ENCODE measurements around the gene CLASRP. TPM values are rescaled to one million over a fixed set of nuclear protein-coding genes. Genes with fewer than 3 reads are reported as not detected.

CLASRP gene
- total and polyA plus RNA-seq, 9 of the 15 experiments (the other 6 are each of a cell fraction or from before 2014, with no cell fraction given), result 0.94 to 86.3 (median 44.0) TPM

GRCh38 chr19:45003485-45003884 lies 35.4 kb upstream of the CLASRP start:
- intact Hi-C loops (cut with micrococcal nuclease), result no loop called here
- no peak for DNase-seq (ENCODE audit: extremely low read depth in 1 of 4, low spot score in 3 of 4)
- TF ChIP-seq CCNT2 (IDR thresholded peaks at IDR 0.05; ENCODE audit: borderline replicate concordance, extremely low read depth, insufficient read length, low read depth, low read length) (no peak), CEBPB (tag; IDR thresholded peaks at IDR 0.05) (no peak), BRF1 (IDR thresholded peaks at IDR 0.05; ENCODE audit: borderline replicate concordance, extremely low read depth, insufficient read length) (no peak), SPI1 (IDR thresholded peaks at IDR 0.05; ENCODE audit: borderline replicate concordance, low read depth, low read length) (no peak), OTX1 (CRISPR knock-in tag; IDR thresholded peaks at IDR 0.05) (no peak), GABPB1 (CRISPR knock-in tag; IDR thresholded peaks at IDR 0.05) (no peak), SRSF1 (IDR thresholded peaks at IDR 0.05; ENCODE audit: low read depth, low read length) (no peak), ADNP (tag; IDR thresholded peaks at IDR 0.05) (peak; percentile 89), ZNF668 (CRISPR knock-in tag; IDR thresholded peaks at IDR 0.05) (no peak), PTBP1 (IDR thresholded peaks at IDR 0.05; ENCODE audit: low read depth, low read length) (no peak), PML (IDR thresholded peaks at IDR 0.05; ENCODE audit: low read length) (no peak), MCM7 (IDR thresholded peaks at IDR 0.05) (no peak), BCOR (IDR thresholded peaks at IDR 0.05) (peak; percentile 98), ZNF551 (CRISPR knock-in tag; IDR thresholded peaks at IDR 0.05) (no peak), MEIS2 (IDR thresholded peaks at IDR 0.05; ENCODE audit: partially characterized antibody) (no peak), DIDO1 (tag; IDR thresholded peaks at IDR 0.05; ENCODE audit: low read depth) (no peak), NFRKB (IDR thresholded peaks at IDR 0.05; ENCODE audit: low read depth) (no peak), FOXK2 (conservative IDR thresholded peaks at IDR 0.05 in 1 of 2, IDR thresholded peaks at IDR 0.05 in 1 of 2; ENCODE audit: low read depth in 2 of 2) (no peak), CHD4 (IDR thresholded peaks at IDR 0.05; ENCODE audit: insufficient read depth, insufficient replicate concordance, low read depth, low read length, poor library complexity, severe bottlenecking) (peak; percentile 77), POLR2AphosphoS5 (IDR thresholded peaks at IDR 0.05; ENCODE audit: control insufficient read depth, insufficient read depth, low read depth, low read length) (no peak), SMARCA5 (IDR thresholded peaks at IDR 0.05) (peak; percentile 57; the same call in 1 of the 2 replicates), RB1 (IDR thresholded peaks at IDR 0.05; ENCODE audit: low read depth) (no peak), PHF21A (IDR thresholded peaks at IDR 0.05; ENCODE audit: borderline replicate concordance, low read depth) (no peak), HDAC6 (IDR thresholded peaks at IDR 0.05; ENCODE audit: low read depth, low read length) (no peak), XRCC3 (IDR thresholded peaks at IDR 0.05) (no peak), ZNF696 (CRISPR knock-in tag; conservative IDR thresholded peaks at IDR 0.05) (no peak), ZNF282 (CRISPR knock-in tag; IDR thresholded peaks at IDR 0.05) (no peak)

More at GRCh38 chr19:45003485-45003884, 35.4 kb upstream of the CLASRP start:
- WGBS (ENCODE audit: insufficient coverage, low coverage, missing lambda C conversion rate), result 46% methylated on average over 3 of the region's 4 CpGs
- Histone ChIP-seq H3K4me1 (replicated peaks in 1 of 2; ENCODE audit: control insufficient read depth in 2 of 2, insufficient read depth in 2 of 2, low read length in 2 of 2) (peaks cover 11 to 23% of the 10 kb centered on the region in 2 experiments), H3K79me2 (ENCODE audit: control insufficient read depth, insufficient read depth, low read length) (no peaks in the 10 kb centered on the region), H3K27ac (ENCODE audit: extremely low read depth, low read depth, low read length) (no peak overlapping the region), H3K9ac (ENCODE audit: insufficient read depth in 1 of 2, low read depth in 2 of 2, low read length in 2 of 2) (no peak overlapping the region), H3K4me2 (ENCODE audit: insufficient read depth, low read length) (no peak overlapping the region), H3K9me1 (ENCODE audit: control insufficient read depth, insufficient read depth, low read length) (no peaks in the 10 kb centered on the region), H3K9me3 (replicated peaks; ENCODE audit: control insufficient read depth, insufficient read depth, low read depth, low read length) (no peaks in the 10 kb centered on the region), H3K27me3 (ENCODE audit: control insufficient read depth in 2 of 2, insufficient read depth in 2 of 2, low read length in 2 of 2) (no peaks in the 10 kb centered on the region), H3K36me3 (ENCODE audit: control insufficient read depth, insufficient read depth, low read length) (no peaks in the 10 kb centered on the region), H4K20me1 (replicated peaks; ENCODE audit: control insufficient read depth, insufficient read depth, low read length) (no peaks in the 10 kb centered on the region), H2AFZ (ENCODE audit: low read depth, low read length) (no peak overlapping the region), H3K4me3 (no peak overlapping the region)
- no TSS peak for BruUV-seq (replicated peaks)
- ChIA-PET CTCF (ENCODE audit: low intra/inter-chr PET ratio) (no interaction called here), POLR2A (no interaction called here)
- no peak for FAIRE-seq
- in situ Hi-C loops (cut with MboI), result no loop called here
- ATAC-seq, result no peak
